Lung microvascular endothelial cell (primary cell): ENCODE measurements around the gene PPP1R12B. TPM values are rescaled to one million over a fixed set of nuclear protein-coding genes. Genes with fewer than 3 reads are reported as not detected.
"Not testable (repeated sequence)": the region's sequence is repeated elsewhere in the genome, so short reads cannot be mapped to it uniquely, and the experiment has no call there.

Source experiments
- DNase-seq, 2 donors: peaks; one replicate each; pipeline versions ENCODE4 v3.0.0 to v3.0.0-alpha.2; 2010; ENCODE audit warnings: low read depth in 2 of 2
- total RNA-seq: library from RNA; depleted of rRNA; stranded (reverse); fragments of >200 nt; gene quantifications from 2 replicates; pipeline ENCODE4 v1.2.1, GENCODE V29; 2014

Gene PPP1R12B
- total RNA-seq, 1 donor from 2014 or later: 5.0 TPM

- peak; percentile 50 to 62 for DNase-seq
These were observed 4.7 kb upstream of the PPP1R12B start for GRCh38 chr1:202343652-202344349.

- peak in 1 of 2 donors; percentile 1 for DNase-seq
These were observed 442 bp upstream of the PPP1R12B start for GRCh38 chr1:202348005-202348508.

- DNase-seq: peak; percentile 64 to 95
These were observed 868 bp downstream of the PPP1R12B start for GRCh38 chr1:202349206-202349928.

GRCh38 chr1:202351725-202352124 lies 3.2 kb downstream of the PPP1R12B start:
- no peak for DNase-seq

- not testable (repeated sequence) for DNase-seq
These were observed 4.2 kb downstream of the PPP1R12B start for GRCh38 chr1:202352583-202353197.

GRCh38 chr1:202355944-202356553 lies 7.5 kb downstream of the PPP1R12B start:
- no peak for DNase-seq

GRCh38 chr1:202357506-202357905 lies 9.0 kb downstream of the PPP1R12B start:
- no peak for DNase-seq

GRCh38 chr1:202361224-202361623 lies 12.7 kb downstream of the PPP1R12B start:
- no peak for DNase-seq

- DNase-seq: no peak
These were observed 13.2 kb downstream of the PPP1R12B start for GRCh38 chr1:202361701-202362100.

- DNase-seq: no peak
These were observed 13.7 kb downstream of the PPP1R12B start for GRCh38 chr1:202362212-202362611.

GRCh38 chr1:202365092-202365815 lies 16.8 kb downstream of the PPP1R12B start:
- DNase-seq: no peak

- DNase-seq: no peak
These were observed 18.8 kb downstream of the PPP1R12B start for GRCh38 chr1:202367271-202367670.

GRCh38 chr1:202370906-202371305 lies 22.4 kb downstream of the PPP1R12B start:
- DNase-seq: not testable (repeated sequence)

- DNase-seq: no peak
These were observed 25.6 kb downstream of the PPP1R12B start for GRCh38 chr1:202374099-202374498.

- DNase-seq: not testable (repeated sequence)
These were observed 26.7 kb downstream of the PPP1R12B start for GRCh38 chr1:202375175-202375574.

- no peak for DNase-seq
These were observed 27.7 kb downstream of the PPP1R12B start for GRCh38 chr1:202376247-202376646.

- not testable (repeated sequence) for DNase-seq
These were observed 31.5 kb downstream of the PPP1R12B start for GRCh38 chr1:202379884-202380529.

- not testable (repeated sequence) for DNase-seq
These were observed 32.0 kb downstream of the PPP1R12B start for GRCh38 chr1:202380535-202380934.

- not testable (repeated sequence) for DNase-seq
These were observed 33.4 kb downstream of the PPP1R12B start for GRCh38 chr1:202381867-202382266.

GRCh38 chr1:202395831-202396230 lies 47.3 kb downstream of the PPP1R12B start:
- DNase-seq: peak in 1 of 2 donors; percentile 4

GRCh38 chr1:202397256-202397655 lies 48.8 kb downstream of the PPP1R12B start:
- no peak for DNase-seq
